Brain microvascular endothelial cell (primary cell): ENCODE measurements around the gene CLIP4.

ENCODE experiments used
- DNase-seq: peaks from one replicate; pipeline ENCODE4 v3.0.0-alpha.2; 2020
- H3K27ac ChIP-seq: fragments of 250-450 bp; sonication (Bioruptor Pico); 2 replicates; pipeline ENCODE4 v1.5.1; 2020; ENCODE audit warnings: mild to moderate bottlenecking, moderate library complexity
- H3K27me3 ChIP-seq: fragments of 250-450 bp; sonication (Bioruptor Pico); replicated peaks from 2 replicates; pipeline ENCODE4 v1.5.1; 2020; ENCODE audit warnings: mild to moderate bottlenecking
- H3K36me3 ChIP-seq: fragments of 250-450 bp; sonication (Bioruptor Pico); replicated peaks from 2 replicates; pipeline ENCODE4 v1.5.1; 2020; ENCODE audit warnings: mild to moderate bottlenecking
- H3K4me3 ChIP-seq: 2 replicates; pipeline ENCODE4 v1.5.1; 2011; ENCODE audit warnings: low read depth, mild to moderate bottlenecking, control low read depth, low read length, moderate library complexity
- in situ Hi-C: cut with HindIII; loops from 2 replicates; pipeline ENCODE4 v1.10.0; 2017; ENCODE audit warnings: low sequenced_read_pairs, low pct_ligation_motif_present
- TF ChIP-seq, protein P1 (sequence below): IDR thresholded peaks from 2 replicates; pipeline ENCODE4 v1.5.1; 2011; ENCODE audit warnings: low read depth, mild to moderate bottlenecking, moderate library complexity, low read length, control low read depth, inconsistent platforms; ENCODE audit errors: missing control alignments

CLIP4 gene

DNA sequence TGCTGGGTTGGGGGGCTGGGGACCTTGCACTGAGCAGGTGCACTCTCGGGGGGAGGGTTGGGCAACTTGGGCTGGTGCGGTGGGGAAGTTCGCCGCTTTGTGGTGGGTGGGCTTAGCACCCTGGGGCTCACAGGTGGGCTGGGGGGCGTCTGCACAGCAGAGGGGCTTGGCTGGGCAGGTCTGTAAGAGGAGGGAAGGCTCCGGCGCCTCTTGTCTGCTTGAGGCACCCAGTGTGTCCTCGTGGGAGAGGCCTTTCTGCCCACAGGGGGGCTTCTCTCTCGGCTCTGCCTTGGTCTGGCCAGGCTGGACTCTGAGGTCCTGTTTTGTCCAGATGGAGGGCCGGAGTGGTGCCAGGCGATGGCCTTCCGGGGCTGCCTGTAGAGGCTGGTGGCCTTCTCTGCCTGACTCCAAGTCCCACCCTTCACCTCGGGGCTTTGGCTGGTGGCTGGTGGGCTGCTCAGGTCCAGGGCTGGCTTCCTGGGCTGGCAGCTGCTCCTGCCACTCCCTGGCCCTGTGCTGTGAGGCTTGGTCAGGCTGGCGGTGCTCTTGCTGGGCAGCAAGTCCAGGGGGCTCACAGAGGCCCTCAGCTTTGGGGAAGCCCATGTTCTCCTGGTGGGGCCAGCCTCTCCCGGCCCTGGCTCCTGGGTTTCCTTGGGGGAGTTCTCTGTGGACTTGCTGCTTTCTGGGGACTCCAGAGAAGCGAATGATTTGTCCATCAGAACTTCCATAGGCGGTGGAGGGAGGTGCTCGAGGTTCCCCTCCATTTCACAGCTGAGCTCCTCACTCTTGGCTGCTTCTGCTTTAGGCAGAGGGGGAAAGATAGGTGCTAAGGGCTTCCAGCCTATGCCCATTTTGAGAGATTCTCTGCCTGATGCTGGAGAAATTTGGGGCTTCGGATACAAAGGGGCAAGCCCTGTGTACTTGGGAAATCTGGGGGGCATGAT, 43.9 kb upstream of the CLIP4 start:
- in situ Hi-C loops: no loop called here
- DNase-seq: no peak
- Histone ChIP-seq H3K27me3 (no peaks in the 10 kb centered on the region), H3K36me3 (no peaks in the 10 kb centered on the region), H3K27ac (no peak overlapping the region), H3K4me3 (no peak overlapping the region)
- TF ChIP-seq, protein P1, sequence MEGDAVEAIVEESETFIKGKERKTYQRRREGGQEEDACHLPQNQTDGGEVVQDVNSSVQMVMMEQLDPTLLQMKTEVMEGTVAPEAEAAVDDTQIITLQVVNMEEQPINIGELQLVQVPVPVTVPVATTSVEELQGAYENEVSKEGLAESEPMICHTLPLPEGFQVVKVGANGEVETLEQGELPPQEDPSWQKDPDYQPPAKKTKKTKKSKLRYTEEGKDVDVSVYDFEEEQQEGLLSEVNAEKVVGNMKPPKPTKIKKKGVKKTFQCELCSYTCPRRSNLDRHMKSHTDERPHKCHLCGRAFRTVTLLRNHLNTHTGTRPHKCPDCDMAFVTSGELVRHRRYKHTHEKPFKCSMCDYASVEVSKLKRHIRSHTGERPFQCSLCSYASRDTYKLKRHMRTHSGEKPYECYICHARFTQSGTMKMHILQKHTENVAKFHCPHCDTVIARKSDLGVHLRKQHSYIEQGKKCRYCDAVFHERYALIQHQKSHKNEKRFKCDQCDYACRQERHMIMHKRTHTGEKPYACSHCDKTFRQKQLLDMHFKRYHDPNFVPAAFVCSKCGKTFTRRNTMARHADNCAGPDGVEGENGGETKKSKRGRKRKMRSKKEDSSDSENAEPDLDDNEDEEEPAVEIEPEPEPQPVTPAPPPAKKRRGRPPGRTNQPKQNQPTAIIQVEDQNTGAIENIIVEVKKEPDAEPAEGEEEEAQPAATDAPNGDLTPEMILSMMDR: no peak

DNA sequence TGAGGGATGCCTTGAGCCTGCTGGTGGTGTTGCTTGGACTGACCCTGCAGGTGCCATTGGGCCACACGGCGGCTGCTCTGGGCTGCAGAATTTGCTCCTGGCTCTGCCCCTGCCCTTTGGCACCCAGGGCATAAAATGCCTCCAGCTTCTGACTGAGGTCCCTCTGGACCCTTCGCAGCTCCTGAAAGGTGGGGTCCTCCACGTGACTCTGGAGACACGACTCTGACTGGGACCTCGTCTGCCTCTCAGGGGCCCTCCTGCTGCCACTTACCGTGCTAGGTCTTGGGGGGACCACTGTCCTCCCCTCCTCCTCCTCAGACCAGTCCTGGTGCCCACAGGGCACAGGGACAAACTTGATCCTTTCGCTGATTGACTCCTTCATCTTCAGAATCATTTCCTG, 43.0 kb upstream of the CLIP4 start:
- no peak overlapping the region for H3K27ac ChIP-seq
- no peaks in the 10 kb centered on the region for H3K27me3 ChIP-seq
- H3K36me3 ChIP-seq: no peaks in the 10 kb centered on the region
- no peak for DNase-seq
- in situ Hi-C loops: no loop called here
- no peak overlapping the region for H3K4me3 ChIP-seq
- TF ChIP-seq, protein P1: no peak

DNA sequence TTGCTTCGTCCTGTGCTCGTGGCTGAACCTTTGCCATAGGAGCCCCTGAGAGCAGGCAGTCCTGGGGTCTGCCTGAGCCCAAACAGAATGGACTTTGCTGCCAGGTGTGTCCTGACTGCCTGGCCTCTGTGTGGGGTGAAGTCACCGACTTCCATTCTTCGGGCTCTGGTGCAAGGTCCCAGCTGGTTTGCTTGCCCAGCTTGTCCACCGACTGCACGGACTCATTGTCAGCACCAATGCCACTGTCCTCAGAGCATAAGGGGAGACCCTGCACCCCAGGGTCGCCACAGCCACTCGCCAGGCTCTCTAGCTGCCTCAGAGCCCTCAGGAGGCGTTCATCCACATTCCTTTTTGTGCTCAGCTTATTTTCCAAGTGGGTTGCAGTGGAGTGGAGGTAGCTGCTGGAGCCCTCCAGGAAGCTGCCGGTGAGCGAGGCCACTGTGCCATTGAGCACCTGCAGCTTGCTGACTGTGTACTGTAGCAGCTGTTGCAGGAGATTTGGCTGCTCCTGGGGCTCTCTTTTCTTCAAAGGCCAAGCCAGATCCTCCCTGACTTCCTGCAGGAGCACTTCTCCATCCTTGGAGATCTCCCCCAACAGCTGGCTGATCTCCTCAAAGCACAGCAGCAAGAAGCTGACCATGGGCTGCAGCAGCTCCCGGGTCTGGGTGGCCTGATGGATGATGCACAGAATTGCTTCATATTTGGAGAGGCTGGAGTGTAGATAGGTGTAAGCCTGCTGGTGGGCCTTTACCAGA, 42.1 kb upstream of the CLIP4 start:
- in situ Hi-C loops: no loop called here
- Histone ChIP-seq H3K36me3 (no peaks in the 10 kb centered on the region), H3K27me3 (no peaks in the 10 kb centered on the region), H3K4me3 (no peak overlapping the region), H3K27ac (no peak overlapping the region)
- TF ChIP-seq, protein P1: no peak
- DNase-seq: no peak

- no peaks in the 10 kb centered on the region for H3K27me3 ChIP-seq
- H3K4me3 ChIP-seq: no peak overlapping the region
- DNase-seq: no peak
- in situ Hi-C loops: no loop called here
- no peak overlapping the region for H3K27ac ChIP-seq
- no peaks in the 10 kb centered on the region for H3K36me3 ChIP-seq
- TF ChIP-seq, protein P1: no peak
Measured at GRCh38 chr2:29073933-29074332, 41.3 kb upstream of the CLIP4 start.

DNA sequence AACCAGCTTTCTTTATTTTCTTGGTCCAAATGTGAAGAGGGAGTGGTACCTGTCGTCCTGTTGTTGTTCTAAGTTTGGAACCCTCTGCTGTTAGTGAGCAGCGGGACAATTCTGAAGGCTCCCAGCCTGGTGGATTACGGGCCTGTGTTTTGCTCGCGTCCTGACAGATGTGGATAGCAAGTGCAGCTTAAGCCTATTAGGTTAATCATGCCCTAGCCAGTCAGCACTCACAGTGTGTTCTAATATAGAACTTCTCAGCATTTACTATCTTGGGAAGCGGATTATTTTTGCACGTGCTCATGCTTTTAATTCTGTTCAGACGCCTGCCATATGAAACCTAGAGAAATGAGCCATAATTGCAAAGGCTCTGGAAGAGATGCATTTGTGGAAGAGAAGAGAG, 40.8 kb upstream of the CLIP4 start, which contains the start of gene PCARE:
TSS of gene PCARE (minus strand) at position 113 of the 400 bp plus-strand sequence. CDS start 262 bp downstream, outside the sequence.
- no peaks in the 10 kb centered on the region for H3K36me3 ChIP-seq
- H3K4me3 ChIP-seq: no peak within 1 kb of the TSS
- H3K27me3 ChIP-seq: no peaks in the 10 kb centered on the region
- TF ChIP-seq, protein P1: no peak
- H3K27ac ChIP-seq: no peak within 1 kb of the TSS
- DNase-seq: no peak
- in situ Hi-C loops: no loop called here
